Stimulated activated CD8-positive, alpha-beta memory T cell treated with anti-CD3 and anti-CD28 coated beads, Interleukin-12 subunit alpha, Interleukin-12 subunit beta, amount 100 ng/mL, for 4 hours (primary cell): ENCODE measurements around the gene GNPNAT1.
A peak's percentile ranks its signal among the peaks of the same experiment; 100 is the strongest.
"Not testable (repeated sequence)": the region's sequence is repeated elsewhere in the genome, so short reads cannot be mapped to it uniquely, and the experiment has no call there.

ENCODE experiments used
- DNase-seq: peaks from one replicate; pipeline ENCODE4 v3.0.0-alpha.2; 2020; ENCODE audit warnings: low read depth

GNPNAT1 gene

DNA sequence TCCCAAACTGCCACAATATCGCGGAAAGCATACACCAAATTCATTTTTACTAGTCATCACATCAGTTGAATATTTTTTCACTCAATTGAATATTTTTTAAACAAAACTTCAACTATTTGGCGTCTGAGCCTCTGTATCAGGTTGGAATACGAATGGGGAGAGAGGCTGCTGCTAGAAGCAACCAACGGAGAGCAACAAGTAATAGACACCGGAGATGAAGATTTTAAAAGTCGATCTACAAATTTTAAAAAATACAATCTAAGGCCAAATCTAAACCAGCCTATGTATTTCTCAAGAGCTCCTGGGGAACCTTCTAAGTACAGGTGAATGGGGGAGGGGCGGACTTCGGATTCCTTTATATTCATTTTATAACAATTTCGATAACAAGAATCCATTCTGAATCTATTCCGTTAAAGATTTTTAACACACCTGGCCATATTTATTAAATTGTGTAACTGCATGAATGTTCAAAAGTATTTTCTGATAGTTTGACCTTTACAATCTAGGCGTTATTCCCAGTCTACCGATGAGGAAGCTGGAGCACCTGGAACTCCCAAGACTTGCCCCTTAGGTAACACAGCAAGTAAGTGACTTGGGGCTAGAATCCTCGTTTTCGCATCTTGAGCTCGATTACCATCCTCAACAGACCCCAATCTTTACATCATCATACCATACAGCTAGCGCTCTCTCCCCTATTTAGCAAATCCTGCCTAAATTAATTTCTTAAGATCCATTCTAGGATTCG lies 1.2 kb downstream of the GNPNAT1 start:
- DNase-seq, result no peak

DNA sequence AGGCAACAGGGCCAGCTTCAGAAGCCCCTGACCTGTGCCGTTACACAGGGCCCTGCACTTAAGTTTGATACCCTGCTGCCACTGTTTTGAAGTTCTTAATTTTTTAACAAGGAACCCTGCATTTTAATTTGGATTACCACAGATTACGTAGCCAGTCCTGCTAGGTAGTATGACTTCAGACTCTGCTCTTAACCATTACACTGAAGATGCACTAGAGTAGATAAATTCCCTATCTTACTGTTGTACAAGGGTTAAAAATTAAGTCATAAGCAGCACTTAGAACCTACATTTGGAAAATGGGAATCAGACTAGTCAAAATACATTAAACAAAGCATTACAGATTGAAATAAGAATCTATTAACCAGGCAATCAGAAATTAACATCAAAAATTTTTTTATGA lies 2.3 kb downstream of the GNPNAT1 start:
- no peak for DNase-seq

DNA sequence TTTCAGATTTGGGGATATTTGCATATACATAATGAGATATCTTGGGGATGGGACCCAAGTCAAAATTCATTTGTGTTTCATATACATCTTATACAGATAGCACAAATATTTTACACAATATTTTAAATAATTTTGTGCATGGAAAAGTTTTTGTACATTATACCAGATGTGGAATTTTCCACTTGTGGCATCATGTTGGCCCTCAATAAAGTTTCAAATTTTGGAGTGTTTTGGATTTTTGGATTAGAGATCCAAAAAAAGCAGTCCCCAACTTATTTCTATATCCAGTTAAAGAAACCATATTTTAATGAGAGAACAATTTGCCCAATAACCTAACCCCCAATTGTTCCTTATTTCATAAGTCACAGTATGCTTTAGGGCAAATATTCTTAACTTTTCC lies 4.5 kb downstream of the GNPNAT1 start:
- DNase-seq, result no peak

DNA sequence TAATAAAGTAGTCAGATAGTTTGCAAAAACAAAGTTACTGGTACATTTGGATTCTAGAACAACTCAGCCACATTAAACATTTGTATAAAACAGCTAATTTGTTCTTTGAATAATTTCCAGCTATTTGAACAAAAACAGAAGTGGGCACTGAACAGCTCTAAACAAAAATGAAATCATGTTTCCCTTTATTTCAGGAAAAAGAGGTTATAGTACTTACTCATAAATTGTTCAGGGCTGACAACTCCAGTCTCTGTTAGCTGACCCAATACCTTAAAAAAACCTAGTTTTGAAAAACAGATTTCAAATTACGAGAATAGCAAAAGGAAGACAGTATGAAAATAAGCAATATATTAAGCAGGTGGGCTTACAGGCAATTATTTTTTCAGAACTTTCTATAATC lies 8.2 kb downstream of the GNPNAT1 start:
- DNase-seq, result no peak

DNA sequence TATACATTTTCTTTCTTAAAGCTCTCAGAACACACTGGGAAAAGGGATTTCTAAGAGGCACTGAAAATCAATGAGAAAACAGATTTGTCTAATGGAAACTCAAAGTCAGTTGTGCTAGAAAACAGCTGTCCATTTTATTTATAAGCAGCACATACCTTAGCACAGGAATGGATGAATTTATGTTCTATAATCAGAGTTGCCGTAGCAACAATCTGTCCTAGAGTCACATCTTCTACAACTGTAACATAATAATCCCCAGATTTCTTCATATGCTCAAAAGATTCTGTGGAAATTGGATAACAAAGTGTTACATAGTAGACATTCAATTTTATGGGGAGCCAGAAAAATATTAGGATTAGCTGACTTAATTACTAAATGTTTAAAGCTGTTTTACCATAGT lies 9.8 kb downstream of the GNPNAT1 start:
- no peak for DNase-seq

DNA sequence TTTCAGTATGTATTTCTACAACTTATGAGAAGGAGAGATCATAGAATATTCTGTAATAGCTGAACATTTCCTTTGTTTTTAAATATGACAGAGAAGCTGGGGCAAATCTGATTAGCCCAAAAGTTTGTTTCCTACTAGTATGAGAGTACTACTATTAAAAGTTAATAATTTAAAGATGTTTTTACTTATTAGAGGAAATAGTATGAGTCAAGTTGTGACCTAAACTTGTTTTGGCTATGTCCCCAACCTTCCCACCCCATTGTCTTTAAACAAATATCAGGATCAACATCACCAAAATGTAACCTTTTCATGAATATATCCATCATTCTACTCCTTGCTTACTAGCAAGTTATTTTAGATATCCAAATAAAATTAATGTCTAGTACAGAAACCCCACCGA lies 10.5 kb downstream of the GNPNAT1 start:
- DNase-seq, result no peak

DNA sequence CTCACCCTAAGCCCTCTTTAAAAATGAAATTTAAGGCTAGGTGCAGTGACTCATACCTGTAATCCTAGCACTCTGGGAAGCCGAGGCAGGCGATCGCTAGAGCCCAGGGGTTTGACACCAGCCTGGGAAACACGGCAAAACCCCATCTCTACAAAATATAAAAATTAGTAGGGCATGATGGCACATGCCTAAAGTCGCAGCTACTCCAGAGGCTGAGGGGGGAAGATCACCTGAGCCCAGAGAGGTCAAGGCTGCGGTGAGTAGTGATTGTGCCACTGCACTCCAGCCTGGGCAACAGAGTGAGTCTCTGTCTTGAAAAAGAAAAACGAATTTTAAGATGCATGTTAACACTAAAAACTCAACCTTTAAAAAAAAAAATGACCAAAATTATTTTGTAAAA lies 12.7 kb downstream of the GNPNAT1 start:
- no peak for DNase-seq

DNA sequence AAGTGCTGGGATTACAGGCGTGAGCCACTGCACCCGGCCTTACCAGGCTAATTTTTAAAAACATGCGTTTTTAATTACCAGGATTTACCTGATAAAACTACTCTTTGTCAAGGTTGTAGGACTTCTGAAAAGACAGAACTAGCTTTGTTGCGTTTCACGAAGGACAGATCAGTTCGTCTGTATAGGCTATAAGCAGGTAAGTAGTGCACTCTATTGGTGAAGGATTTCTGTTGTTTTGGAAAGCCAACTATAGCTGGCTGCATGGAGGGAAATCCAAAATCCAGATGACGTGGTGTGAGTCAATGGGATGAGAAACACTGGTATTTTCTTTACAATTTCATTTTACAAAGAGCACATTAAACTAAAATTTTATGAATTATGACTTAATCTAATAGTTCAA lies 14.6 kb downstream of the GNPNAT1 start:
- DNase-seq, result no peak

DNA sequence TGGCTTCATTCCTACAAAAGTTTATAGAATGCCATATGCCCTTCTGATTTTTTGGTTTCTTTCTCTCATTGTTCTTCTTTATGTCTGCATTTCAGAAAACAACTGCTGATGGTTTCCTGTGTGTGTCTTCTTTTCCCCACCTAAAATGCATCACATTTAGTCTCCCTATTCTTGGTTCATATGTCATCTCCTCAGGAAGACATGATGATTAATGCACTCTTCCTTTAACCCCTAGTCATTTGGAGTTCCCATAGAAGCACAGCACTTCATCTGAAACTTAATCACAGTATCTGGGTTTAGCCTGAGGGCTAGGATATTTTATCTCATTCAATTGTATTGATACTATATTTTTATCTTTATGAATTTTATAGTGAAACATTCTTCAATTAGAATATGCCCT lies 21.5 kb downstream of the GNPNAT1 start:
- no peak for DNase-seq

DNA sequence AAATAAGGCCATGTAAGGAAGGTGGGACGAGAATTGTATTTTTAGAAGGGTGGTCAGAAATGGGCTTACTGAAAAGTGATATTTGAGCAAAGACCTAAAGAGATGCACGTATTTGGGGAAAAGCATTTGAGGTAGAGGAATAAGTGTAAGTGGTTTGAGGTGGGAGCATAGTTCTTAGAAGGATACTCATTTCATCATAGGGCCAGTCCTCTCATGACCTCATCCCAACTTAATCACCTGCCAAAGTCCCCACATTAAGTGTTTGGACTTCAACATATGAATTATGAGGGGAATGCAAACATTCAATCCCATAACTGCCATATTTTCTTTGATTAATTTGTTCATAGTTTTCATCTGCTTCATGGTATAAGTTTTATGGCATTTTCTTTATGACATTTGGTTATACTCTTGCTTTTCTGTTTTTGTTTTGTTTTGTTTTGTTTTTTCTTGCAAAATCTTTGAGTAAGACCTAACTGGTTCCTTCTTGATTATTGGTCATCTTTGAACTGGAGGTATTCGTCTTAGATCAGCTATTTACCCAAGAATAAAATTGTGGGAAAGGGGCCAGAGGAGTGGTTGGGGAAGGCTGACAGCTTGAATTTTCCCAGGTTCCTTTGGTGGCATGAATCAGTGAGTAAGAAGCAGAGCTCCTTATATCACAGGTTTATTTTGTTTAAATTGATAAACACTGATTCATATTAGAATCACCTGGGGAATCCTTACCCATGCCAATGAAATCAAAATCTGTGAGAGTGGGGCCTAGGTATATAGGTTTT lies 24.2 kb downstream of the GNPNAT1 start:
- no peak for DNase-seq

DNA sequence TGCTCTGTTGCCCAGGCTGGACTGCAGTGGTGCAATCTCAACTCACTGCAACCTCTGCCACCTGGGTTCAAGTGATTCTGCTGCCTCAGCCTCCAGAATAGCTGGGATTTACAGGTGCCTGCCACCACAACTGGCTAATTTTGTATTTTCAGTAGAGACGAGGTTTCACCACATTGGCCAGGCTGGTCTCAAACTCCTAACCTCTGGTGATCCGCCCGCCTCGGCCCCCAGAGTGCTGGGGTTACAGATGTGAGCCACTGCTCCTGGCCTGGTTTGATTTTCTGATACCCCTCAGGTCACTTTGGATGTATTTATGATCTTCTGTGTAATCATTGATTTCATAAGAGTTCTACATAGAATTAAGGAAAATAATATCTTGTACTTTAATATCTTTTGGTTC lies 28.5 kb downstream of the GNPNAT1 start:
- DNase-seq, result not testable (repeated sequence)

DNA sequence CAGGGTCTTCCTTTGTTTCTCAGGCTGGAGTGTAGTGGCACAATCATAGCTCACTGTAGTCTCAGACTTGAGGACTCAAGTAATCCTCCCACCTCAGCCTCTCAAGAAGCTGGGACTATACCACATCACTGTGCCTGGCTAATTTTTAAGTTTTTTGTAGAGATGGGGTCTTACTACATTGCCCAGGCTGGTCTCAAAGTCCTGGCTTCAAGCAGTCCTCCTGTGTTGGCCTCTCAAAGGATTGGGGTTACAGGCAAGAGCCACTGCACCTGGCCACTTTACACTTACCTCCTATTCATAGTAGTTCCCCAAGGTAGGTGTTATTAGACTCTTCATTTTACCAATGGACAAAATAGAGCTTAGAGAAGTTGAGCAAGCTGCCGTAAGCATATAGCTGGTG lies 32.3 kb downstream of the GNPNAT1 start:
- DNase-seq, result no peak

DNA sequence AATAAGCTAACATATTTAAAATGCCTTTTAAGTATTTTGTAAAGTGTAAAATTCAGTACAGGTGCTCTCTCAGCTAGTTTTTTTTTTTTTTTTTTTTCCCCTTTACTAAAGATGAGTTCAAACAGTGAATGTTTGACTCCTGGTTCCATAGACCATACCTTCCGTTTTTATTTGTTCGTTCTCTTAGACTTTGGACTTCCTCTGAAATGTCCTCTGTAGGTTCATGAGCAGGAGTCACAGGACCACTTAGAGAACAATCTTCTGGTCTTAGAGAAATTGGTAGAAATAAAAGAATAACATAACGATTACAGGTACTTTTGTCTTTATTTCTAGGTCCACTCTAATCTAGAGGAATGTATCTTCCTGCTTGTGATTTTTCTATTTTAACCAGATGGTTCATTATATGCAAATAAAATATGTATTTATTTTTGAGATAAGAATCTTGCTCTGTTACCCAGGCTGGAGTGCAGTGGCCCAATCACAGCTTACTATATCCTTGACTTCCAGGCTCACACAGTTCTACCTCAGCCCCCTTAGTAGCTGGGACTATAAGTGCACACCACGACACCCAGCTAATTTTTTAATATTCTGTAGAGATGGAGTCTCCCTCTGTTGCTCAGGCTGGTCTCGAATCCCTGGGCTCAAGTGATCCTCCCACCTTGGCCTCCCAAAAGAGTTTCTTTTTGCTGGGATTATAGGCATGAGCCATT lies 35.6 kb downstream of the GNPNAT1 start:
- DNase-seq, result no peak

DNA sequence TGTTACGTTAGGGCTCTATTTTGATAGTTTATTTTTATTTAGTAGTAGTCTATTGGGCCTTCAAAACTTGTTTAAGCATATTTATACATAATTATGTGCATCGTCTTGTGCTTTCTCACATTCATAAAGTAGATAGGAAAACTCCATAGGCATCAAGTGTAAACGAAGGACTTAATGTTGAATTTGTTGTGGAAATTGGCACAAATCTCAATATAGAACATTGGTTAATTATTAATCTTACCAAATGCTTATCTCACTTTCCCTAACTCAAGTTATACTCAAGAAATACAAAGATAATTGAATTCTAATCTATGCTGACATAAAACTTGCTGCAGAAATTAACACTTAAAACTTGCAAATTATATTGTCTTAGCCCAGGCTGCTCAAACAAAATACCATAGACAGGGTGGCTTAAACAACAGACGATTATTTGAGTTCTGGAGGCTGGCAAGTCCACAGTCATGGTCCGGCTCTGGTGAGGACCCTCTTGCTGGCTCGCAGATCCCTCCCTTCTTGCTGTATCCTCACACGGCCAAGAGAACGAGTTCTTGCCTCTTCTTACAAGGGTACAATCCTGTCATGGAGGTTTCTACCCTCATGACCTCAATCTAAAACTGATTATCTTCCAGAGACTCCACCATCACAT lies 42.6 kb downstream of the GNPNAT1 start:
- no peak for DNase-seq

DNA sequence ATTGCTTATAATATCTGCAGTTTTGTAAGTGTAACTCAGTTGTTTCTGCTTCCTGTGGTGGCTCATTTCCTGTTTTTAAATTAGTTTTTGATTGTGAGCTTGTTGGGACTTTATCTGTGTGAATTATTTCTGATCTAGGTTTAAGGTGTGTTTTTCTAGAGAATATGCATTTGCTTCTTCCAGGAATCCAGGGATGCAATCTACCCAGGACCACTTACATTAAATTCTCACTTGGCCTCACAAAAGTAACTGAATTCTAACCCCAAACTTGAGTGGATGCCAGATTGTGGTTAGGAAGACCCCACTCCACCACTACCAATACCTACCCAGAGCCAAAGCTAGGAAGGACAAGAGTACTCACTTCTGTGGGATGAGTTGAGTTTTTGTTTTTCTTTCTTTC lies 49.5 kb downstream of the GNPNAT1 start:
- no peak for DNase-seq

DNA sequence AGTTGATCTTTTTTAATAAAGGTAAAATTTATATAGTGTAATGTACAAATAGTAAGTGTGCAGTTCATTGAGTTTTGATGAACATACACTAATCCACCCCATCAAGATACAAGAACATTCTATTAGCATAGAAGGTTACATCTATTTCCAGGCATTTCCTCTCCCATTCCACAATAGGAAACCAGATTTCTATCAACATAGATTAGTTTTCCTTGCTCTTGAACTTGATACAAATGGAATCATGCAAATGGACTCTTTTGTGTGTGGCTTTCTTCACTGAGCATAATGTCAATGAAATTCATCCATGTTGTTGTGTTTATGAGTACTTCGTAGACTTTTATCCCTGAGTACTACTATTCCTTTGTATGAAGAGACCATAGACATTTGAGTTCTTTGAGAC lies 50.7 kb downstream of the GNPNAT1 start:
- DNase-seq, result no peak

DNA sequence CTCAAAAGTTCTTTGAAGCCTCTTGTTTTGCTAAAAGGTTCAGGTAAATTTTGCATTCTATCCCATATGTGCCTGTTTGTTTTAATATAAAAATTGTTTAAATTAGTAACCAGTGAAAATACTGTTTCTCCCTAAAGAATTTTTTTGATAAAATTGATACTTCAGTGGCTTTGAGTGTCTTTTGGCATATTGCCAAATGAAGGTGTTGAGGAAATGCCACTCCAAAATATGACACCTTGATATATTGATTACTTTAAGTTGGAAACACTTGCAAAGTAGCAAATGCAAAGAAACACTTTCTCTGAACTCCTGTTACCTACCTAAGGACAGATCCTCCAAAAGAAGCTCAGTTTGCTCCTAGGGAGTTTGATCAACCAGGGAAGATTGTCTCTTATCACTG lies 53.0 kb downstream of the GNPNAT1 start:
- no peak for DNase-seq

DNA sequence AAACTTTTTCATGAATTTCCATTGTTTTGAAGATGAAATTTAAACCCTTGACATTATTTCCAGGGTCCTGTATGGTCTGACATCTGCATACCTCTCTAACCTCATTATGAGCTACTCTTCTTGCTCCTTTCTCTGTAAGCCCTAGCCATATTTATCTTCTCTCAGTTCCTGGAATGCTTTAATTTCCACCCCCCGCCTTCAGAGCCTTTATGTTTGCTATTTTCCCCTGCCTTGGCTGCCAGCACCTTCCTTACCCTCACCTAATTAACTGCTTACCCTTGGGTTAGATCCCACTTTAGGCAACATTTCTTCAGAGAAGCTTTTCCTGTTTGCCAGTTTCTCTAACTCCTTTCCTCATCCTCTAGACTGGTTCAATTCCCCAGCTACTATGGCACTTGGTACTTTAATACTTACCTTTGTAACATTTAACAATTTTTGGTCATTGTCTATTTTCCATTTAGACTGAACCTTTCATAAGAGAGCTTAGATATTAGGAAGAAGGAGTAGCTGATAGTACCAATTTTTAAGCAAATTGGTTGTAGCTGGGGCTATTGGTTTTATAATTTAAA lies 55.4 kb downstream of the GNPNAT1 start:
- no peak for DNase-seq

DNA sequence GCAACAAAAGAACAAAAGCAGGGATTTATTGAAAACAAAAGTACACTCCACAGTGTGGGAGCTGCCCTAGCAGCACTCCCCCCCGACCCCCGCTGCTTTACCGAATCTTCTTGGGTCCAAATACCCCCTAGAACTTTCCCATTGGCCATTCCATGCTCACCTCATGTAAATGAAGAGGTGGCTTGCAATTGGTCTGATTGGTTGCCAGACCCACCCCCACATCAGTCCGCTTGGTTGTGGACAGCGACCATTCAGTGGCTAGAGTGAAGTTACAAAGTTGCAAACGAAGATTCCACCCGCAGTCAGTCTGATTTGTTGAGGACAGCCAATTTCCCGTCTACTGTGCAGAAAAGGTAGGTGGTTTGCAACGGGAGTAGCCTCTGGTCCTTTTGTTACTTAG lies 57.6 kb downstream of the GNPNAT1 start:
- no peak for DNase-seq

DNA sequence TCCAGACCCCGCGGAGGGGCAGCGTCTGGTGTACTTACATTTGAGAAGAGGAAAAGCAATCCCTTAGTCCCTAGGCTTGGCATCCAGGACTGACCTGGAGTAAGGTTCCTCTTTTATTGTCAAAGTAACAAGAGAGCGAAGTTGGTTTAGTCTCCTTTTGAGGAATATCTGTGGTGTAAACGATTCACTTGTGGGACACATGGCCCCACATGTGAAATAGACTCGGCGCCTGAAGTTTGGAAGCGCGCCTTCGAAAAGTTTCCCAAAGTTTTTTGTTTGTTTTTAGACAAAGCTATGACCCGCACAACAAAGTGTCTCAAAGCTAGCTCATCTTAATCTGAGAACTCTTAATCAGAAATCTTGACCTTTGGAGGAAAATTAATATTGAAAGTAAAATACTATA lies 60.7 kb downstream of the GNPNAT1 start:
- no peak for DNase-seq

DNA sequence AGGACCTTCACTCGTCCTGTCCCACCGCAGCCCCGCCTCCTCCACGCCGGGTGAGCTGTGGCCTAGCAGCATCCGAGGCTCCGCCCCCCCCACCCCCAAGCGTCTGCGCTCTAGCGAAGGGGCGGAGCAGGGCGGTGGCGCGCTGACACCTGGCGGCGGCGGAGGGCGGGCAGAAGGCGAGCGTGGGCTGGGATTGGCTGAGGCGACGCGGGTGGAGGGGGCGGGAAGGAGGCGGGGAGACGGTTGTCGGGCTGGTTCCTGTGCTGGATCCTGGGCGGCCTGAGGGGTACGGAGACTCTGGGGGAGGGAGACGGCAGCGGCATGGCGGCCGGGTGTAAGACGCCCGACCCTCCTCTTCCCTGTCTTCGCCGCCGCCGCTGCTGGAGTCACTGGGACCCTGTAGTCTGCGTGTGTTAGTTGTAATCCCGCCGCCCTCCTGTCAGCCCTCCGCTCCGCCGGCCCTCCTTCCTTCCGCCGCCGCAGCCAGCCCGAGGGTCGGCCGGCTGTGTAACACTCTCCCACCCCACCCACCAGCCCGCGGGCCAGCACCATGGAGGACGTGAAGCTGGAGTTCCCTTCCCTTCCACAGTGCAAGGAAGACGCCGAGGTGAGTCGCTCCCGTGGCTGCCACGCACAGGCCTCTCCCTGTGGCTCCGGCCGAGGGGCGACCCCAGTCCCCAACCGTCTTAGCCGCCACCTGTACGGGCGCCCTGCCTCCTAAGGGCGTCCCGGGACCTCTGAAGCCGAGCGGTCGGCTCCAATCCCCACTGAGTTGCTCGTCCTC lies 61.3 kb downstream of the GNPNAT1 start, which contains the start of gene STYX:
STYX (plus strand) TSS at position 242 of the 784 bp plus-strand sequence; CDS start at position 551, 309 bp downstream.
- peak; percentile 98 for DNase-seq
